Measurements from ENCODE around the gene ZNF878. TPM values are rescaled to one million over a fixed set of nuclear protein-coding genes. Genes with fewer than 3 reads are reported as not detected.

The ZNF878 gene
- total RNA-seq, 2 donors from 2014 or later: 0.26 to 4.0 TPM

GRCh38 chr19:12052091-12052496 is 667 bp downstream of the ZNF878 start:
- no peak for TF ChIP-seq CTCF (IDR thresholded peaks at IDR 0.05)
- no peak for TF ChIP-seq POLR2A (IDR thresholded peaks at IDR 0.05)
- 0 to 1% methylated on average over 14 of the region's 14 CpGs for WGBS, 2 donors
- H3K27me3 ChIP-seq: no peaks in the 10 kb centered on the region
- H3K4me1 ChIP-seq: peaks cover 8% of the 10 kb centered on the region
- no peaks in the 10 kb centered on the region for H3K36me3 ChIP-seq (replicated peaks in 1 of 2; ENCODE audit: insufficient read depth in 1 of 2, low read depth in 2 of 2)
- ATAC-seq (no peak), DNase-seq (peak in 2 of 4 donors; percentile 4 to 11)
- H3K9me3 ChIP-seq: no peaks in the 10 kb centered on the region
- peak overlapping the region; percentile 27 to 47 for H3K4me3 ChIP-seq
- H3K27ac ChIP-seq: peak overlapping the region in 3 of 4 donors; percentile 82 to 84 (median 83)
- intact Hi-C loops (cut with DNase I): no loop called here

GRCh38 chr19:12047868-12048267 is 4.9 kb downstream of the ZNF878 start:
- ATAC-seq (no peak), DNase-seq (no peak)
- H3K36me3 ChIP-seq (replicated peaks in 1 of 2; ENCODE audit: insufficient read depth in 1 of 2, low read depth in 2 of 2): no peaks in the 10 kb centered on the region
- H3K27ac ChIP-seq: no peak overlapping the region
- H3K4me3 ChIP-seq: no peak overlapping the region
- intact Hi-C loops (cut with DNase I): no loop called here
- 97% methylated on average over 2 of the region's 2 CpGs for WGBS, 2 donors
- H3K27me3 ChIP-seq: no peaks in the 10 kb centered on the region
- peaks cover 8% of the 10 kb centered on the region for H3K4me1 ChIP-seq
- TF ChIP-seq CTCF (IDR thresholded peaks at IDR 0.05) (no peak), POLR2A (IDR thresholded peaks at IDR 0.05) (no peak)
- H3K9me3 ChIP-seq: peaks cover 0 to 22% (median 4%) of the 10 kb centered on the region in 3 donors

- intact Hi-C loops (cut with DNase I): no loop called here
- Histone ChIP-seq H3K4me3 (no peak overlapping the region), H3K27ac (no peak overlapping the region), H3K4me1 (no peaks in the 10 kb centered on the region), H3K9me3 (peaks cover 0 to 22% (median 4%) of the 10 kb centered on the region in 3 donors), H3K27me3 (no peaks in the 10 kb centered on the region), H3K36me3 (replicated peaks in 1 of 2; ENCODE audit: insufficient read depth in 1 of 2, low read depth in 2 of 2) (no peaks in the 10 kb centered on the region)
- no peak for ATAC-seq
- no peak for DNase-seq
- TF ChIP-seq POLR2A (IDR thresholded peaks at IDR 0.05) (no peak), CTCF (IDR thresholded peaks at IDR 0.05) (no peak)
- WGBS, 2 donors: 92 to 98% methylated on average over 5 of the region's 5 CpGs
Observed at GRCh38 chr19:12043752-12044422, 8.9 kb downstream of the ZNF878 start.

GRCh38 chr19:12042893-12043292 is 9.9 kb downstream of the ZNF878 start:
- H3K36me3 ChIP-seq (replicated peaks in 1 of 2; ENCODE audit: insufficient read depth in 1 of 2, low read depth in 2 of 2): no peaks in the 10 kb centered on the region
- no peak for TF ChIP-seq CTCF (IDR thresholded peaks at IDR 0.05)
- TF ChIP-seq POLR2A (IDR thresholded peaks at IDR 0.05): no peak
- peaks cover 0 to 22% (median 4%) of the 10 kb centered on the region in 3 donors for H3K9me3 ChIP-seq
- H3K27ac ChIP-seq: no peak overlapping the region
- H3K4me3 ChIP-seq: no peak overlapping the region
- DNase-seq: no peak
- no peak for ATAC-seq
- intact Hi-C loops (cut with DNase I): no loop called here
- H3K27me3 ChIP-seq: no peaks in the 10 kb centered on the region
- no peaks in the 10 kb centered on the region for H3K4me1 ChIP-seq
